HG02943 (cell line): ENCODE results near the gene CNBP.
A peak's percentile ranks its signal among the peaks of the same experiment; 100 is the strongest.
"Not testable (repeated sequence)": the region's sequence is repeated elsewhere in the genome, so short reads cannot be mapped to it uniquely, and the experiment has no call there.

Experiments
- ATAC-seq: cut with Tn5 transposase; IDR thresholded peaks from one replicate; pipeline ENCODE4 v1.9.1; 2021; ENCODE audit warnings: mild to moderate bottlenecking, low read depth, moderate library complexity; ENCODE audit not compliant: unreplicated experiment

The CNBP gene

DNA sequence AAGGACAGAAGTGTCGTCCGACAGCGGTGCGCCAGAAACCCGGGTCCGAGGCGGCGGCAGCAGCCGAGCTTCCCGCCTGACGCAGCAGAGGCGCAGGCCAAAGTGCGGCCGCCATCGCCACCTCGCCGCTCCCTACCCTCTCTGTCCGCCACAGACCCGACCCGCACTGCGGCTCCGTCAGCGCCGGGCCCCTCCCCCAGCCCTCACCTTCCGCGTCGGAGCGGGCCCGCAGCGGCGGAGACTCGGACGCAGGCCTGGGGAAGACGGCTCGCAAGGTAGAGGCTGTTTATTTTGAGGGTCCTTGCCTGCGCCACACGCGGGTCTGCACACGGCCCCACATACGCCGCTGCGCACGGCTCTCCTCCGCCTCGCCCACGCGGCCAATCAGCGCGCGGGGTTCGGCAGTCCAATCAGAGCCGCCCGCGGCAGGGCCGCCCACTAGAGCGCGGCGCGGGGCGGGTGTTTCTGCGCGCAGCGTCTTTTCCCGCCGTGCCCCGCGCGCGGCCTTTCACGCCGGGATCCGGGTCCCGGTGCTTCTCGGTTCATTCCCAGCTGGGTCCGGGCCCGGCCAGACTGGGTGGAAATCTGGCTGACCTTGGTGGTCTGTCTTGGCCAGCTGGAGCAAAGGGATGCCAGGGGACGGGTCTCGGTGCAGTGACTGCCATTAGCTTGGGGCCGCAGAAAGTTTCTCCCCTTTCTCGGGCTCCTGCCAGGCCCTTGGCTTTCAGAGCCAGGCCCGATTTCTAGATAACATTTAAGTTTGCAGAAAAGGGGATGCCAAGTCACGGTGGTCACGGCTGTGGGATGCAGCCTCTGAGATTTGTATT, at the start of gene CNBP:
TSS of gene CNBP (minus strand) at position 328 of the 827 bp plus-strand sequence. CDS start 12,139 bp downstream, outside the sequence.
- peak; percentile 91 for ATAC-seq

DNA sequence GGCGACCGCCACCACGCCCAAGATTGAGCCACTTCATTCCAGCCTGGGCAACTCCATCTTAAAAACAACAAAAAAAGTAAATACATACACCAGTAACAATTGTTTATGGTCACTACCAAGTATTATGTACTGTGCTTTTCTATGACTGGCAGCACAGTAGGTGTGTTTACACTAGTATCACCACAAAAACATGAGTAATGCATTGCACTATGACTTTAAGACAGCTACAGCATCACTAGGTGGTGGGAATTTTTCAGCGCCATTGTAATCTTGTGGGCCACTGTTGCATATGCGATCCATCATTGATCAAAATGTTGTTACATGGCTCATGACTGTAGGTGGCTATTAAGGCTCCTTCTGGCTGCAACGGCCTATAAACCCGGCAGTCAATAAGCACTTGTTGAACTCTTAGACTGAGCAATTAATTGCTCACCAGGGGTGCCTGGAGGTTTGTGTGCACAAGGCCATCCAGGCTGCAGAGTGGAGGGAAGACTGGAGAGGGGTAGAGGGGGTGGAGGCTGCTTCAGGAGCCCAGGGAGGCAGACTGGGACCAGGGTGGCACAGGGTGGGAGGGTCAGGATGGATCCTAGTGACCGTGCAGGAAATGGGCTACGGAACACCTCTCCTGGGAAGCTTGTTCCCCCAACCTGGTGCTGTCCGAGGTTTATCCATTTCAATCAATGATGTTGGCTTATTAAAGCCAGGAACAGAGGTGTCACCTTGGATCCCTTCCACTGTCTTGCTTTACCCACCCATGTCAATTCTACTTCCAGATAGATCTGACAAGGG, 47.8 kb upstream of the CNBP start:
- no peak for ATAC-seq

GRCh38 chr3:129230311-129231019, 46.8 kb upstream of the CNBP start:
- ATAC-seq: no peak

- no peak for ATAC-seq
Measured at GRCh38 chr3:129228891-129229585, 45.3 kb upstream of the CNBP start.

- ATAC-seq: no peak
Measured at GRCh38 chr3:129226374-129226773, 42.7 kb upstream of the CNBP start.

DNA sequence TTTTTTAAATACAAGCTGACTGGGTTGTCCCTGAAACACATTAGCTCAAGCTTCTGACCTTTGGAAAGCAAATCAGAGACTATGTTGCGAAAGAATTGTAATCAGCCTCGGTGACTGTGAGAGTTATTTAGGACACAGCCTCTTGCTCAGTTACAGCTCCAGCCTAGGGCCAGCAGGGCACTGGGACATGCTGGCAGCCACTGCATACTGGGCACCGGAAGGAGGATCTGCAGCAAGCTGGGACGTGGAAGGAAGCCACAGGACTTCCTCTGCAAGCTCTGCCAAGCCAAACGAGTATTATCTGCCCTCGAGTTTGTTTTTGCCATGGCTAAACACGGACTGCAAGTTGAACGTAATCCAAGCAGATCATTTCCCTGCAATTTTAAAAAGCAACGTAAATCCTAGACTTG, 41.3 kb upstream of the CNBP start:
- no peak for ATAC-seq

DNA sequence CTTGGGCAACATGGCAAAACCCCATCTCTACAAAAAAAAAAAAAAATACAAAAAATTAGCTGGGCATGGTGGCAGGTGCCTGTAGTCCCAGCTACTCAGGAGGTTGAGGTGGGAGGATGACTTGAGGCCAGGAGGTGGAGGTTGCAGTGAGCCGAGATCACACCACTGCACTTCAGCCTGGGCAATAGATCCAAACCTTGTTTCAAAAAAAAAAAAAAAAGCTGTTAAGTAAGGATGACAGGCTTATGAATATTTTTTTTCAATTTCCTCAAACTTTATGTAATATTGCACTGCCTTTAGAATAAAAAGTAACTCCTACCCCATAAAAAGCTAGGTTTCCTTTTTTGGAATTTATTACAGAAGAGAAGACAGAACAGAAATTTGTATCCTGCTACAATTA, 40.7 kb upstream of the CNBP start:
- ATAC-seq: not testable (repeated sequence)

DNA sequence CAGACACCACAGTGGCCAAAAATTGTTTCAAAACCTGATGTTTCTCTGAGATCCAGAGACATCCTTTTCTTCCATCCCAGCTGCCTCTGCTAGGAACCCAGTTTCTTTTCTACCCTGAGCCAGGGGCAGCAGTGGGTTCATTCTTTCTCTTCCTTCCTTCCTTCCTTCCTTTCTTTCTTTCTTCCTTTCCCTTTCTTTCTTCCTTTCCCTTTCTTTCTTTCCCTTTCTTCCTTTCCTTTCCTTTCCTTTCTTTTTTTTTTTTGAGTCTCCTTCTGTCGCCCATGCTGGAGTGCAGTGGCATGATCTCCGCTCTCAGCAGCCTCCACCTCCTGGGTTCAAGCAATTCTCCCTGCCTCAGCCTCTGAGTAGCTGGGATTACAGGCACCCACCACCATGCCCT, 35.0 kb upstream of the CNBP start:
- no peak for ATAC-seq

- no peak for ATAC-seq
Measured at GRCh38 chr3:129213238-129213637, 29.5 kb upstream of the CNBP start.

DNA sequence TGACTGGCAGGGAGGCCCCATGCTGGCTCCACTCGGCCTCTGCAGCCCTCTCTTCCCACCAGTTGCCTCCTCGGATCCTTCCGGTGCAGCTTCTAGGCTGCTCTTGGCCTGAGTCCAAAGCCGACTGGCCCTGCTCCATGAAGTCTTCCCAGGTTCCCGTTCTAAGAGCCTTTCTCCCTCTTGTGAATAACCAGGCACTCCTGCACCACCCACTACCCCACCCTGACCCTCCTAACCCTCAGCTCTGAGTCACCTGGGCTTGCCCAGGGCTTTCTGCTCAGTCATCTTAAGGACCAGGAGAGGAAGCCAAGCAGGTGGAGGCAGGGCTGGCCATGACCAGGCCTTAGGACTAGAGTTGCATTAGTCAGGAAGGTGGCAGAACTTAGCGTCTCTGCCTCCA, 28.1 kb upstream of the CNBP start:
- ATAC-seq: no peak

DNA sequence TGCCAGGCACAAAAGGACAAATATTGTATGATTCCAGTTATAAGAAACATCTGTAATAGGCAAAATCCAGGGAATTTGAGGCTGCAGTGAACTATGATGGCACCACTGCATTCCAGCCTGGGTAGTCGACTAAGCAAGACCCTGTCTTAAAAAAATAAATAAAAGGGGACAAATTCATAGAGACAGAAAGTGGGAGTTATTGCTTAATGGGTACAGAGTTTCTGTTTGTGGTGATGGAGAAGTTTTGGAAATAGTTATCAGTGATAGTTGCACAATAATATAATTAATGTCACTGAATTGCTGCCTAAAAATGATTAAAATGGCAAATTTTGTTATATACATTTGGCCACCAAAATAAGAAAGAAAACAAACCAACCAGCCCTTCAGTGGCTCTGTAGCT, 27.6 kb upstream of the CNBP start:
- ATAC-seq: no peak

DNA sequence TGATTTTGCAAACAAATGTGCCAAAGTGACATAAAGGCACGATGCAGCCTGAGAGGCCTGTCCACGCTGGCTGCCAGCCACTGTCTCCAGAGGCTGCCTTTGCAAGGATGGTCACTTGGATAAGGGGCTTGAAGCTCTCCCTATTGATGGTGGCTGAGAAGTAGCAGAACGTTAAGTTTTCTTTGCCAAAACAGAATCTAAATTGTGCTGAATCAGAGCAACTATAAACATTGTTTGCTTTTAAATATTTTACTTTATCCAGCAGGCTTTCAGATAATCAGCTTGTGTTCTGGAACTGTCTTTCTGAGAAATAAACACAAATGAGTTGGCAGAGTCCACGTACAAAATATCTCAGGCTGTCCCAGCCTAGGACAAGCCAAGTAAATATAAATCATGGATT, 23.8 kb upstream of the CNBP start:
- no peak for ATAC-seq

DNA sequence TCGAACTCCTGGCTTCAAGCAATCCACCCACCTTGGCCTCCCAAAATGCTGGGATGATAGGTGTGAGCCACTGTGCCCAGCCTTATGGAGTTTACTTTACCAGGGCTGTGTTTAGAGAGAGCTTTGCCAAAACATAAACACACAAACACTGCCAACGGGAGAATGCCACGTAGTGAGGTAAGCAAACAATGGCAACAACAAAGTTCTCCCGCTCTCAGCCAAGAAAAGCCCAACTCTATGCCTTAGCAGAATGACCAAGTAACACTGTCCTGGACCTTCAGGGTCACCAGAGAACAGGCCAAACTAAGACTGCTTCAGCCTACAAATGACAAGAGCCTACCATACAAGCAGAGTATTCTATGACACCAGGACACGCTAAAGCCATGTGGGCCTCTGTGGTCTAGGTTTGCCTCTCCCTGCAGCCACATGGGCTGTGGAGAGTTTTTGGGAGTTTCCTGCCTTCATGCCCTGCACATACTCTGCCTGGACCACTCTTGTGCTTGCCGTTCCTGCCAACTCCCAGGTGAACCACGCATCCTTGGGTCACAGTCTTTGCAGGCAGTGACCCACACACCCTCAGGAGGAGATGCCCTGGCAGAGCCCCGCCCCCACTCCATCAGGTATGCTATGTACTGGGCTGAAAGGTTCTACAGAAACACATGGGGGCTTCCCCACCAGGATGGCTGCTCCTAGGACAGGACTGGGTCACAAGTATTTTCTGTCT, 21.6 kb upstream of the CNBP start:
- no peak for ATAC-seq

GRCh38 chr3:129204473-129204872, 20.8 kb upstream of the CNBP start:
- no peak for ATAC-seq

- ATAC-seq: no peak
Measured at GRCh38 chr3:129199366-129199765, 15.7 kb upstream of the CNBP start.

GRCh38 chr3:129197321-129197720, 13.6 kb upstream of the CNBP start:
- ATAC-seq: no peak

DNA sequence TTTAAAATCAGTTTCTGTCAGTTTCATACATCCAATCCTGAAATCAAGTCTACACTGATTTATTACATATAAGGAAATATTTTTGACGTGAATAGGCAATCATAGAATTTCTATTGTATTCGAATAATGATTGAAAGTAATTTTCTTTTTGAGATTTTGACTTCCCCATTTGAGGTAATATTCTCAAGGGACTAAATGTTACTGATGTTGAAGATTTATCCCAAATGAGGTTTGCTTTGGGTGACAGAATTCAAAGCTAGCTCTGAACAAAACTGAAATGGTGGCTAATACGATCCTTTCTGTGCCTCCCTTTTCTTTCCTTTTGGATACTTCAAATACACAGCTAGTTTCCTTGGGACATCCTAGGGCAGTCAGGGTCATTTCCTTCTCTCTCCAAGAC, 12.9 kb upstream of the CNBP start:
- no peak for ATAC-seq

DNA sequence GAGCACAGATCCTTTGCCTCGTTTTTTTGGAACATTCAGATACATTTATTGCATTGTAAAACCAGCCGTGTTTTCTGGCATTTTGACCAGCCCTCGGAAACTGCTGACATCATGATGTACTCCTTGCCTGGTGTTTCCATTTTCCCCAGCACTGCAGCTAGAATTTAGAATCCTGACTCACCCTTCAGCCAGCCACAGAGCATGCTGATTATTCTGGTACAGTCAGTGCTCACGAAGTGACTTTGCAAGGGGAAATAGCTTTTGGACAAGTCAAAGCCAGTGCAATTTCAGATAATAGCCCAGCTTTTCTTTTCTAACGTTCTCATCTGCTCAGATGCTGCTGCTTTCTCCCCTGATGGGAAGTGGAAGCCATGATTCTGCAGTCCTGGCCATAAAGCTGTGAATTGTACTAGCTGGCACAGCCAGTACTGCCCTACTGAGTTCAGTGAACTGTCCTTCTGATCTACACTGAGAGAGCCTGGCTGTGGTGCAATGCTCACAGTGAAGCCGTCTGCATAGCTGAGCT, 12.1 kb upstream of the CNBP start:
- ATAC-seq: no peak

DNA sequence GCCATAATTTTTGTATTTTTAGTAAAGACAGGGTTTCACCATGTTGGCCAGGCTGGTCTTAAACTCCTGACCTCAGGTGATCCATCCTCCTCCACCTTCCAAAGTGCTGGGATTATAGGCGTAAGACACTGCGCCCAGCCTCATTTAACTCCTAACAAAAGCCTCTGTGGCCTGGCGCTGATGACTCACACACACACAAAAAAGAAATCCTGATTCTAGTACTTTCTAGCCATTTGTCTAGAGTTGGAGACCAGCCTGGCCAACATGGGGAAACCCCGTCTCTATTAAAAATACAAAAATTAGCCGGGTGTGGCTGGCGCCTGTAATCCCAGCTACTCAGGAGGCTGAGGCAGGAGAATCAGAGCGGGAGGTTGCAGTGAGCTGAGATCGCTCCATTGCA, 6.1 kb upstream of the CNBP start:
- ATAC-seq: not testable (repeated sequence)

GRCh38 chr3:129187857-129188256, 4.2 kb upstream of the CNBP start:
- no peak for ATAC-seq
